Measurements from ENCODE around the gene AP2A2.

The AP2A2 gene

GRCh38 chr11:947744-948143 is 22.1 kb downstream of the AP2A2 start:
- no peaks in the 10 kb centered on the region for H3K27me3 ChIP-seq (ENCODE audit: insufficient read depth, poor library complexity, severe bottlenecking)
- peaks cover 2% of the 10 kb centered on the region for H3K9me3 ChIP-seq (ENCODE audit: severe bottlenecking)
- peaks cover under 1% of the 10 kb centered on the region for H3K4me1 ChIP-seq (ENCODE audit: insufficient read depth, poor library complexity, severe bottlenecking)
- ATAC-seq (ENCODE audit: low read depth), result no peak
- TF ChIP-seq CTCF (IDR thresholded peaks at IDR 0.05; ENCODE audit: poor library complexity, severe bottlenecking), result no peak
- H3K27ac ChIP-seq (ENCODE audit: poor library complexity, severe bottlenecking), result no peak overlapping the region
- no peak overlapping the region for H3K4me3 ChIP-seq (ENCODE audit: severe bottlenecking)
- no peak for DNase-seq (ENCODE audit: low spot score)
- H3K36me3 ChIP-seq (ENCODE audit: low read depth), result peaks cover 18% of the 10 kb centered on the region

- H3K27ac ChIP-seq (ENCODE audit: poor library complexity, severe bottlenecking), result no peak overlapping the region
- H3K4me3 ChIP-seq (ENCODE audit: severe bottlenecking), result no peak overlapping the region
- no peak for DNase-seq (ENCODE audit: low spot score)
- ATAC-seq (ENCODE audit: low read depth), result no peak
- TF ChIP-seq CTCF (IDR thresholded peaks at IDR 0.05; ENCODE audit: poor library complexity, severe bottlenecking), result no peak
- no peaks in the 10 kb centered on the region for H3K27me3 ChIP-seq (ENCODE audit: insufficient read depth, poor library complexity, severe bottlenecking)
- peaks cover 2% of the 10 kb centered on the region for H3K9me3 ChIP-seq (ENCODE audit: severe bottlenecking)
- no peaks in the 10 kb centered on the region for H3K4me1 ChIP-seq (ENCODE audit: insufficient read depth, poor library complexity, severe bottlenecking)
- H3K36me3 ChIP-seq (ENCODE audit: low read depth), result peaks cover 13% of the 10 kb centered on the region
Measured at GRCh38 chr11:951507-951906, 25.8 kb downstream of the AP2A2 start.

- H3K27me3 ChIP-seq (ENCODE audit: insufficient read depth, poor library complexity, severe bottlenecking), result no peaks in the 10 kb centered on the region
- H3K27ac ChIP-seq (ENCODE audit: poor library complexity, severe bottlenecking), result no peak overlapping the region
- H3K4me3 ChIP-seq (ENCODE audit: severe bottlenecking), result no peak overlapping the region
- H3K9me3 ChIP-seq (ENCODE audit: severe bottlenecking), result peaks cover 2% of the 10 kb centered on the region
- no peaks in the 10 kb centered on the region for H3K4me1 ChIP-seq (ENCODE audit: insufficient read depth, poor library complexity, severe bottlenecking)
- TF ChIP-seq CTCF (IDR thresholded peaks at IDR 0.05; ENCODE audit: poor library complexity, severe bottlenecking), result no peak
- ATAC-seq (ENCODE audit: low read depth) (peak; percentile 31; the same call in 1 of the 3 replicates), DNase-seq (ENCODE audit: low spot score) (no peak)
- peaks cover 13% of the 10 kb centered on the region for H3K36me3 ChIP-seq (ENCODE audit: low read depth)
Measured at GRCh38 chr11:952406-953385, 27.0 kb downstream of the AP2A2 start.

GRCh38 chr11:953512-953911 is 27.8 kb downstream of the AP2A2 start:
- ATAC-seq (ENCODE audit: low read depth), result no peak
- H3K36me3 ChIP-seq (ENCODE audit: low read depth), result peaks cover 10% of the 10 kb centered on the region
- no peaks in the 10 kb centered on the region for H3K9me3 ChIP-seq (ENCODE audit: severe bottlenecking)
- no peak overlapping the region for H3K4me3 ChIP-seq (ENCODE audit: severe bottlenecking)
- H3K27me3 ChIP-seq (ENCODE audit: insufficient read depth, poor library complexity, severe bottlenecking), result no peaks in the 10 kb centered on the region
- no peak overlapping the region for H3K27ac ChIP-seq (ENCODE audit: poor library complexity, severe bottlenecking)
- no peaks in the 10 kb centered on the region for H3K4me1 ChIP-seq (ENCODE audit: insufficient read depth, poor library complexity, severe bottlenecking)
- DNase-seq (ENCODE audit: low spot score), result no peak
- TF ChIP-seq CTCF (IDR thresholded peaks at IDR 0.05; ENCODE audit: poor library complexity, severe bottlenecking), result no peak
